SK-N-MC (cell line): ENCODE data around the gene FASTKD3.

Experiments
- EZH2 ChIP-seq: fragments of 200-600 bp; sonication (generic); IDR thresholded peaks from one replicate; pipeline ENCODE4 v1.6.1; 2017; ENCODE audit warnings: antibody characterized with exemption
- POLR2AphosphoS5 ChIP-seq: IDR thresholded peaks from 2 replicates; pipeline ENCODE4 v1.6.1; 2012; ENCODE audit warnings: mild to moderate bottlenecking, low read depth, low read length, borderline replicate concordance

- TF ChIP-seq POLR2AphosphoS5 (no peak), EZH2 (no peak)
These were observed 43.8 kb downstream of the FASTKD3 start for GRCh38 chr5:7824995-7825394.
